HG02840 (cell line): ENCODE measurements around the gene ZBED6.
"Not testable (repeated sequence)": the region's sequence is repeated elsewhere in the genome, so short reads cannot be mapped to it uniquely, and the experiment has no call there.

Source experiments
- ATAC-seq: cut with Tn5 transposase; IDR thresholded peaks from one replicate; pipeline ENCODE4 v1.9.1; 2021; ENCODE audit warnings: mild to moderate bottlenecking, moderate library complexity, moderate number of reproducible peaks; ENCODE audit not compliant: unreplicated experiment, low FRiP score

The ZBED6 gene

GRCh38 chr1:203828503-203828902, 33.1 kb downstream of the ZBED6 start:
- ATAC-seq = no peak

- ATAC-seq = not testable (repeated sequence)
Measured at GRCh38 chr1:203829247-203829646, 33.8 kb downstream of the ZBED6 start.

GRCh38 chr1:203835476-203835875, 40.1 kb downstream of the ZBED6 start:
- no peak for ATAC-seq

- no peak for ATAC-seq
Measured at GRCh38 chr1:203839081-203839480, 43.7 kb downstream of the ZBED6 start.

- ATAC-seq = no peak
Measured at GRCh38 chr1:203840208-203840808, 44.9 kb downstream of the ZBED6 start.

GRCh38 chr1:203842559-203842876, 47.1 kb downstream of the ZBED6 start:
- no peak for ATAC-seq

GRCh38 chr1:203843435-203843834, 48.0 kb downstream of the ZBED6 start:
- ATAC-seq = no peak
